Muscle of leg (tissue), 11 donors: ENCODE measurements around the gene TBCD. TPM values are rescaled to one million over a fixed set of nuclear protein-coding genes. Genes with fewer than 3 reads are reported as not detected.

Experiments used
- DNase-seq: peaks from one replicate; pipeline ENCODE4 v3.0.0; 2013
- H3K27ac ChIP-seq: one replicate; pipeline ENCODE4 v1.5.1; 2013; ENCODE audit warnings: mild to moderate bottlenecking, low read length, control low read depth
- H3K27me3 ChIP-seq: one replicate; pipeline ENCODE4 v1.6.1; 2013; ENCODE audit warnings: low read length; ENCODE audit not compliant: control insufficient read depth, insufficient read depth
- H3K36me3 ChIP-seq: one replicate; pipeline ENCODE4 v1.6.1; 2013; ENCODE audit warnings: low read length; ENCODE audit not compliant: control insufficient read depth, insufficient read depth
- H3K4me1 ChIP-seq: one replicate; pipeline ENCODE4 v1.6.1; 2013; ENCODE audit warnings: low read length; ENCODE audit not compliant: control insufficient read depth, insufficient read depth
- H3K4me3 ChIP-seq: one replicate; pipeline ENCODE4 v1.5.1; 2013; ENCODE audit warnings: low read length, control low read depth
- H3K9me3 ChIP-seq: replicated peaks from 2 replicates; pipeline ENCODE4 v1.6.1; 2013; ENCODE audit warnings: low read depth, low read length; ENCODE audit not compliant: control insufficient read depth
- WGBS: methylation state at CpG from one replicate; pipeline ENCODE4 v1.1.5; 2013; ENCODE audit warnings: missing lambda C conversion rate; ENCODE audit not compliant: insufficient coverage; 5-methylcytosine and 5-hydroxymethylcytosine counted together
- polyA plus RNA-seq, 8 donors: library from polyadenylated mRNA; unstranded; fragments of 120-200 nt; gene quantifications; one replicate each; pipeline versions ENCODE4 v1.2.1 to v1.2.3, GENCODE V29; 2013; ENCODE audit warnings: inconsistent platforms in 1 of 8, low replicate concordance in 1 of 8; ENCODE audit not compliant: insufficient read length in 8 of 8, insufficient read depth in 1 of 8
- total RNA-seq: library from RNA; stranded (reverse); fragments of 120-200 nt; gene quantifications from one replicate; pipeline ENCODE4 v1.2.4, GENCODE V29; 2013

TBCD gene
- total and polyA plus RNA-seq, 9 donors, result 47.8 to 77.4 (median 62.3) TPM

DNA sequence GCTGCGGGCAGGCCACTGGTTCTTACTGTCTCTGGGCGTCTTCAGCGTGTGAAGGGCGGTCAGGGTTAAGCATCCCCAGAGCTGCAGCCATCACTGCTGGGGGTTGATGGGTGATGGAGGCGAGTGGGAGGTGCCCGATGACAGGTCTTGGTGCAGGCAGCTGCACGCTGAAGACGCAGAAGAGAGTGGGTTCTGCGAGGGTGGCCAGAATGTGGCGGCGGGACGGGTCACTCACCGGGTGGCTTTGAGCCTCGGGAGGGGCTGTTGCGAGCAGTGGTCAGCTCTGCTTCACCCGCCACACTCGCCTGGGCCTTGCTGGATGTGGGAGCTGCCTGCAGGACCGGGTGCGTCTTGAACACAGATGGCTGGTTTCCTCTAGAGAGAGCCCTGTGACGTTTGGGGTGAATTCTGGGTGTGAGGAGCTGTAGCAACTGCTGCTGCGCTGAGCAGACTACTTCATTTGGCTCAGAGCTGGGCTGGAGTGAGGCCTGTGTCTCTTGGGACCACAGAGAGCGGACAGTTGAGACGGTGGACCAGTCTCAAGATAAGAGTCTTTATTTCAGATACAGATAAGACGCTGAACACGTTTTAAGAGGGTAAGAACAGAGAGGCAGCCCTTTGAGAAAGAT is 132.6 kb downstream of the TBCD start:
- Histone ChIP-seq H3K9me3 (no peaks in the 10 kb centered on the region), H3K4me3 (no peak overlapping the region), H3K27me3 (no peaks in the 10 kb centered on the region), H3K4me1 (peaks cover 54% of the 10 kb centered on the region), H3K36me3 (peaks cover 11% of the 10 kb centered on the region), H3K27ac (peak overlapping the region; percentile 8)
- peak; percentile 76 for DNase-seq
- 61% methylated on average over 24 of the region's 25 CpGs for WGBS

DNA sequence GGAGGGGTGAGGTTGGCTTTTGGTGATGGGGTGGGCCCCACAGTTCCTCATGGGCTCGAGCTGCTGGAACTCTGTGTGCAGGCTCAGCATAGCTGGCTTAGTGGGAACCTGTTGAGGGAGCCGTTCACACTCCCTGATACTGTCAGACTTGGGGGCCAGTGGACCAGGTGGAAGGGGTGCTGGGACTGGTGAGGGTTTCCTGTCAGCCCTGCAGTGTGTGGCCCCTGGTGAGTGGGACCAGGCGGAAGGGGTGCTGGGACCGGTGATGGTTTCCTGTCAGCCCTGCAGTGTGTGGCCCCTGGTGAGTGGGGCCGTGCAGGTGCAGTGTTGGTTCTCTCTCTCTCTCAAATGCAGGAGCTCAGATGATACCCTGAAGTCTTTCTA is 133.1 kb downstream of the TBCD start:
- Histone ChIP-seq H3K9me3 (no peaks in the 10 kb centered on the region), H3K36me3 (peaks cover 8% of the 10 kb centered on the region), H3K27ac (peak overlapping the region; percentile 8), H3K4me3 (no peak overlapping the region), H3K4me1 (peaks cover 56% of the 10 kb centered on the region), H3K27me3 (no peaks in the 10 kb centered on the region)
- DNase-seq, result no peak
- WGBS, result 56% methylated on average over 4 of the region's 5 CpGs

DNA sequence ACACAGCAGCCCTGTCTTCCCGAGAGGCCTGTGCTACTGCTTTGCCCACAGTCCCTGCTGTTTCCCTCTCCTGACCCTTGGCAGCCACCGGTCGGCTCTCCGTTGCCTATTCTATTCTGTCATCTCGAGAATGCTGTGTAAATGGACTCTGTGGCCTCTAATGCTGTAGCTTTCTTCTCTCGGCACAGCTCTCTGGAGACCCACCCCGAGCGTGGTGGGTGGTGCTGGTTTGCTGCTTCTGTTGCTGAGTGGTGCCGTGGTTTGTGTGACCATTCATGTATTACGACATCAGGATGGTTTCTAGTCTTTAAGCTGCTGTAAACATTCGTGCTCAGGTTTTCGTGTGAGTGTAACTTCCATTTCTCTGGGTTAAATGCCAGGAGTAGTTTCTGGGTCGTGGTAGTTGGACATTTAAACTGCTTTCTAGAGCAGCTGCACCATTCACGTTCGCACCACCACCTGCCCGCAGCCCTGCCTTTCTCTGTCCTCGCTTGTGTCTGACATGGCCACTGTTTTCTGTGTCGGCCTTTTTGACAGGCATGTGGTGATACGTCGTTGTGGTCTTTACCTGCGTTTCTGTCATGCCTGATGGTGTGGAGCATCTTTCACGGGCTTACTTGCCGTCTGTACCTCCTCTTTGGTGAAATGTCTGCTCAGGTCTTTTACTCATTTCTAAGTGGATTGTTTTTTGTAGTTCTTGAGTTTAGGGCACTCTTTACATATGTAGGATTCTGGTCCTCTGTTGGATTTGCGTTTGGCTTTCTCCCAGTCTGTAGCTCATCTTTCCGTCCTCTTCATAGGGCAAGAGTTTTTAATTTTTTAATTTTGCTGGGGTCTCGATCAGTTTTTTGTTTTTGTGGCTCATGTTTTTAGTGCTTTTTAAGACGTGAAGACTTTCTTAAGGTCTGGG is 135.6 kb downstream of the TBCD start:
- Histone ChIP-seq H3K4me1 (peaks cover 58% of the 10 kb centered on the region), H3K4me3 (no peak overlapping the region), H3K36me3 (peaks cover 17% of the 10 kb centered on the region), H3K27me3 (no peaks in the 10 kb centered on the region), H3K9me3 (no peaks in the 10 kb centered on the region), H3K27ac (no peak overlapping the region)
- DNase-seq, result no peak
- WGBS, result 95% methylated on average over 14 of the region's 27 CpGs

DNA sequence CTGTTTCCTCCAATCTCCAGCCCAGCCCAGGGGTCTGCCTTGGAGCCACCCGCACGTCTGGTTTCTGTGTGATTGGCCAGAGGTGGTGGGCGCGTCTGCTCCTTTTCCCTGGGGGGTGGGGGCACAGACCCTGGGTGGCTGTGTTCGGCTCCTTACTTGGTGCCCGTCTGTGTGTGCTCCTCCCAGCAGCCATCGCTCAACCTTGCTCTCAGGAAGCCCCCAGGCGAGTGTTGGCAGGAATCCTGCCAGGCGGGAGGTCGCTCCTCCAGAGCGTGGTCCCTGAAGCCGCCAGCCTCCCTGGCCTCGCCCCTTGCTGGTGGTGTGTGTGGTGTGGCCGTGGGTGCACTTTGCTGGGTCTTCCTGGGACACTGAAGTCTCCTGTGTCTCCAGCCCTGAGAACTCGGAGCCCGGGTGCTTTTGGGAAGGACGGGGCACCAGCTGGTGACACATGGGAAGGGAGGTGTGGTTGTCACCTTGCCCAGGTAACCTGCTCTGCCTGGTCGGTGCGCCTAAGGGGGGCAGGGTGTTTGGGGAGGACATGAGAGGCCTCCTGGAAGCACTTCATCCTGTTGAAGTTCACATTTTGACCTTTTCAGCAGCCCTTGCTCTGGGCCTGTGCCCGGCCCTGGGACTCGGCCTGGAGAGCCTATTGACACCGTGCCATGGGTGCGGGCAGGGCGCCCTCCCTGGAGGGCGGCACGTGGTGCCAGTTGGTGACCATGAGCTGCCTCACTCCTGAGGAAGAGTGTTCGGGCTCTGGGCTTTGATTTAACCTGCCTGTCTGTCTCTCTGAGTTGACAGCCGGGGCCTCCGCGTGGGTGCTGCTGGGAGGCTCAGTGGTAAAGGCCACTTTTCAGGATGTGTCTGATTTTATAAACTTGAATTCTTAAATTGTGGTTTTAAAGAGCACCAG is 137.0 kb downstream of the TBCD start:
- H3K36me3 ChIP-seq, result peaks cover 17% of the 10 kb centered on the region
- H3K9me3 ChIP-seq, result no peaks in the 10 kb centered on the region
- 81% methylated on average over 19 of the region's 30 CpGs for WGBS
- no peak overlapping the region for H3K4me3 ChIP-seq
- H3K27ac ChIP-seq, result no peak overlapping the region
- H3K4me1 ChIP-seq, result peaks cover 68% of the 10 kb centered on the region
- no peak for DNase-seq
- no peaks in the 10 kb centered on the region for H3K27me3 ChIP-seq

DNA sequence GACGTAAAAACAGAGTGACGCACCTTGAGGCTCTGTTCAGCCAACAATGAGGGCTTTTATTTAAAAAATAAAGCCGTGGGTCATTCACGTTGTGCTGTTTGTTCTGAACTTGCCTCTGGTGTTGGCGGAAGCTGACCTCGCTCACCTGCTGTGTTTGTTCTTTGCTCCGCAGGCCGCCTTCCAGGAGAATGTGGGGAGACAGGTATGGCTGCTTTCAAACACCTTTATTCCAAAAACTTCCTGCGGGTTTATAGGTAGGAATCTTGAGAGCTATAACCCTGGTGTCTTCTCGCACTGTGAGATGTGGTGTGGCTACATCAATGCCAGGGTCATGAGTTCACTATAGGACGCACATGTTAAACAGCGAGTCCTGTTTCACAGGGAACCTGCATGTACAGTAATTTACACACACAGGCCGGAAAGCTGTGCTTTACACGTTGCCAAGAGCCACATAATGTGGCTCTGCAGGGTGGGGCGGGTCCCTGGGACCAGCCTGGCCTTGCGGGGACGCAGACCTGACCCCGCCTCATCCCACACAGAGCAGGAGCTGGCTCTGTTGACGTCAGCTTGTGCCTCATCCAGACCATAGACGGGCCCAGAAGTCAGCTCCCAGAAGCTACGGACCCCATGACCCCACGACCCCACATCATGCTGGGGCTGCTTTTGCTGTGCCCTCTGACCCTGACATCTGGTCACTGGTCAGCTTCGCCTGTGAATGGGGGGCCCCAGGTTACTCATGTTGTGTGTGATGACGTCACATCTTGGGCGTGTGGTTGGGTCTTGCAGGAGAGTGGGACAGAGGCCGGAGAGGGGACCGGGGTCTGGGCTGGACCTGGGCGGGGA is 137.9 kb downstream of the TBCD start:
- 70% methylated on average over 20 of the region's 28 CpGs for WGBS
- H3K36me3 ChIP-seq, result peaks cover 14% of the 10 kb centered on the region
- no peaks in the 10 kb centered on the region for H3K27me3 ChIP-seq
- no peaks in the 10 kb centered on the region for H3K9me3 ChIP-seq
- H3K27ac ChIP-seq, result no peak overlapping the region
- no peak overlapping the region for H3K4me3 ChIP-seq
- H3K4me1 ChIP-seq, result peaks cover 67% of the 10 kb centered on the region
- no peak for DNase-seq

DNA sequence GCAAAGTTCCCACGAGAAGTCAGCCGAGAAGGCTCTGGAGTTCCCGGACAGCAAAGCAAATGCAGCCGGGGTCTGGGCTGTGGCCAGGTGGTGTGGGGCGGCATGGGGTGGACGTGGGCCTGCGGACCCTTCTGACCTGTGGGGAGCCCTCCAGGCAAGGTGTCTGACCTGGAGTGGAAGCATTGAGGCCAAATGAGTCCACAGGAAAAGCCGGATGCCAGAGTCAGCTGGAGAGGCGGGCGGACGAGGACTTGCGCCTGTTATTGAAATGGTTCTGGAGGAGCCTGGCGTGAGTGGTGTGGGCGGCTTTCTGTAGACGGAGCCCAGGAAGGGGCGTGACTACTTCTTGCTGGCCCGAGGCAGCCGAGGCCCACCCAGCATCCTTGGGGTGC is 138.5 kb downstream of the TBCD start:
- Histone ChIP-seq H3K4me3 (no peak overlapping the region), H3K27me3 (no peaks in the 10 kb centered on the region), H3K36me3 (peaks cover 15% of the 10 kb centered on the region), H3K9me3 (no peaks in the 10 kb centered on the region), H3K4me1 (peaks cover 64% of the 10 kb centered on the region), H3K27ac (peak overlapping the region; percentile 67)
- WGBS, result 56% methylated on average over 14 of the region's 18 CpGs
- peak; percentile 64 for DNase-seq

DNA sequence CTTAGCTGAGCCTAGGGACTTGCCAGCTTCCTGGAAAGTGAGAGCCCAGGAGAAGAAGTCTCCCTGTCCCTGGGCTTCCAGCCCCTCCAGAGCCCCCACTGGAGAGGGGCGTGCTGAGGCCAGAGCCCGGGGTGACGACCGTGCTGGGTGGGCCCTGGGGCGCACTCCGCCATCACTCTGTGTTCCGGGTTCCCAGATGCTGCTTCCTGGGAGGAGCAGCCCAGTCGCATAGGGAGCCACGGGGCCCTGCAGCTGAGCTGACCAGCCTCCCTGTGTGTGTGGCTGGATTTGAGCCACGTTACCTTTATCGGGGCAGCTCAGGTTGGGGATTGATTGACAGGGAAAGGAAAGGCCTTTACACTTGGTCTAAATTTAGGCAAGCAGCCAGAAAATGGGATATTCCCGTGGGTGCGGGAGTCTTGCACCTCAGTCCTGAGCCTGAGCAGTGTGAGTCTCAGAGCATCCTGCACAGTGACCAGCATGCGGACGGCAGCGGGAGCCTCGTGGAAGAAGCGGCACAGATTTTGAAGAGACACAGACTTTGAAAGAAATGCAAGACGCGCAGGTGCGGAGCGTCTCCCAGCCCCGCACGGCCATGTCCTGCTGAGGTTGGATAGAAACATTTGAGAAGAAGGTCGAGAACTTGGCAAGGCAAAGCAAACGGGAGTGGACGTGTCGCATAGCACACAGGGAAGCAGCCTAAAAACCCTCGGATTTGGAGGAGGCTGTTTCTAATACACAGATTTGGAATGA is 139.2 kb downstream of the TBCD start:
- H3K9me3 ChIP-seq, result no peaks in the 10 kb centered on the region
- peaks cover 61% of the 10 kb centered on the region for H3K4me1 ChIP-seq
- H3K4me3 ChIP-seq, result no peak overlapping the region
- peaks cover 23% of the 10 kb centered on the region for H3K36me3 ChIP-seq
- 66% methylated on average over 29 of the region's 29 CpGs for WGBS
- peak overlapping the region; percentile 67 for H3K27ac ChIP-seq
- no peaks in the 10 kb centered on the region for H3K27me3 ChIP-seq
- peak; percentile 60 for DNase-seq

DNA sequence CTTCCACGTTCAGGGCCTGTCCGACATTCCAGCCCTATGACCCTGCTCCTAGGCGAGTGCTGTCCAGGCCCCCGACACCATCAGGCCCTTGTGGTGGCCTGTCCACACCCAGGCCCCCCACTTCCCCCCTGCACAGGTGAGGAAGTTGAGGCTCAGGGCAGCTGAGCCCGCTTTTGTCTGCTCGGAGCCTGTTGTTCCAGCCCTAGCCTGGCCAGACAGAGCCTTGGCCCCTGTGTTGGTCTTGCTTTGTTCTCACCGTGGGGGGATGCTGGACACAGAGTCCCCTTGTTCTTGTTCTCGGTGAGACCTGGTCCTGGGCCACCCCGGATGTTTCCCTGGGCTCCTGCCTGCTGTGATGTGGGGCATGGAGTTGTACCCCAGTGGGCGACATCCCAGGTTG is 140.0 kb downstream of the TBCD start:
- peaks cover 25% of the 10 kb centered on the region for H3K36me3 ChIP-seq
- H3K27ac ChIP-seq, result peak overlapping the region; percentile 88
- no peak for DNase-seq
- no peaks in the 10 kb centered on the region for H3K9me3 ChIP-seq
- H3K4me3 ChIP-seq, result no peak overlapping the region
- H3K4me1 ChIP-seq, result peaks cover 55% of the 10 kb centered on the region
- 85% methylated on average over 7 of the region's 10 CpGs for WGBS
- H3K27me3 ChIP-seq, result no peaks in the 10 kb centered on the region
